Stimulated activated memory B cell treated with anti-CD40 and anti-IgM and Interleukin-4, amounts not matched to agents 10 μg/mL and 1 μg/mL and 100 μg/mL, for 72 hours (primary cell): ENCODE results near the gene C1orf21.

Experiments used
- ATAC-seq: fragments of 150-1000 bp; cut with Tn5 transposase; 2 replicates; pipeline ENCODE4 v1.10.0; 2021
- H3K27ac Mint-ChIP-seq: one replicate; pipeline ENCODE4 v1.8.0; 2022; ENCODE audit warnings: mild to moderate bottlenecking, mixed read lengths
- H3K27me3 Mint-ChIP-seq: one replicate; pipeline ENCODE4 v1.8.0; 2022; ENCODE audit warnings: mixed read lengths
- H3K36me3 Mint-ChIP-seq: one replicate; pipeline ENCODE4 v1.8.0; 2022; ENCODE audit warnings: mixed read lengths
- H3K4me1 Mint-ChIP-seq: one replicate; pipeline ENCODE4 v1.8.0; 2022; ENCODE audit warnings: mixed read lengths
- H3K4me3 Mint-ChIP-seq: one replicate; pipeline ENCODE4 v1.8.0; 2022; ENCODE audit warnings: mild to moderate bottlenecking, moderate library complexity, mixed read lengths
- H3K9me3 Mint-ChIP-seq: one replicate; pipeline ENCODE4 v1.8.0; 2022; ENCODE audit warnings: mixed read lengths

The C1orf21 gene

DNA sequence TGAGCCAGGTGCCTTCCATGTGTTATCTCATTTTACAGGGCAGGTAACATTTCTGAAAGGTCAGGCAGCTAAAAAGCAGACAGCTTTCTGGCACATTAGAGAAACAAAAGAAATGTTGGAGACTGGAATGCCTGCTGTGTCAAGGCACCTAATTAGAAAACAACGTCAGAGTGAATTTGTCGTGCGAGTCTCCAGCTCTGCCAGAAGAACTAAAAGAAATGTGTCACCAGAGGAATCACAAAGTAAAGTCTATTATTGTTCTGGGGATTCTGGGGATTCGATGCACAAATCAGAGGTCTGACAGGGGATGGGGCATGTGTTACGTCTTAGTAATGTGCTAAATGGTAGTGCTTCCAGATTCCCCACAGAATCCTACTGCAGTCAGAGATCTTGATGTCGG is 278.5 kb downstream of the C1orf21 start:
- H3K27ac Mint-ChIP-seq = no peak overlapping the region
- H3K9me3 Mint-ChIP-seq = no peaks in the 10 kb centered on the region
- H3K4me3 Mint-ChIP-seq = no peak overlapping the region
- H3K36me3 Mint-ChIP-seq = no peaks in the 10 kb centered on the region
- H3K4me1 Mint-ChIP-seq = peaks cover 5% of the 10 kb centered on the region
- H3K27me3 Mint-ChIP-seq = peaks cover 20% of the 10 kb centered on the region
- ATAC-seq = no peak

DNA sequence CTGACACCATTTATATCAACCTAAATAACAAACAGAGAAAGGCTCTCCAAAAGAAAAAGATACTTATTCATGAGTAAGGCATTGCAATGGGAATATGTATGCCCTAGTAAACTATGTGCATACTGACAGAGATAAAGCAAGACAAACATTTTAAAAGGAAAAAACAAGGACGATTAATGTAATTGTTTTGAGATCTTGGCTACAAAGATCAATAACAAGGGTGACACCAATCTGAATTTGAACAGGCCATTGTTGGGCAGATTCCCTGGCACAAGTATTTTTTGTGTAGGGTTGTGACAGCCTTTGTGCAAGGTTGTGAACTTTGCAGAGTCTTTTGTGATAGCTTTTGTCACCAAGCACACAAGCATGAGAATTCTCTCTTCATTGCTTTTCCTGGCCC is 282.6 kb downstream of the C1orf21 start:
- no peak overlapping the region for H3K27ac Mint-ChIP-seq
- ATAC-seq = no peak

DNA sequence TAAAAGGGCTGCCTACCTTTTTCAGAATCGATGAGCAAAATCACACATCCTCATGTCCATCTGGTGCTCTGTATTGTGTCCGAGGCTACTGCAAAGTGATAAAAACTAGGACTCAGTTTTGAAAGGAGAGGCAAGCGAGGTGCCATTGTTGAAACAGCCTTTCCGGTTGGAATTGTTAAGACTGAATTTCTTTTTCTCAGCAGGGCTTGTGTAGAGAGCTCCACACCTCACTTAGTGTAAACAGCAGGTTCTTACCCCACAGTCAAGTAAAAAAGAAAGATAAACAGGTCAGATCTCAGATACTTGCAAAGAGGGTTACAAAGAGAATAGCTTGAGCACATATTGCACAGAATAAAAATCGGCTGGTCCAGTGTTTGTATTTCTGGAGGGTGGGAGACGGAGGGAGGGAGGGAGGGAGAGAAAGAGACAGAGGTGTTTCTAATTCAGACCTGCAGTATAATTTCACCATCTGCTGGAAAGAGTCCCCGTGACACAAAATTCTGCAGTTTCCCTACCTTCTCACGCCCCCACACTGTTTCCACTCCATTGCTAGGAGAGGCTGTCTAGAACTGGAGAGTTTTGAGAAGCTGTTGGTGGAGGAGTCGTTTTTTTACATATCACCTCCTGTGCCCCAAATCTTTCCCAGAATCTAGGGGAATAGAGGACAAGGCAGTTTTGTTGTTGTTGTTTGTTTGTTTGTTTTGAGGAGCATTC is 285.3 kb downstream of the C1orf21 start:
- no peak for ATAC-seq
- Mint-ChIP-seq H3K27ac (no peak overlapping the region), H3K4me1 (no peaks in the 10 kb centered on the region), H3K27me3 (peaks cover 41% of the 10 kb centered on the region), H3K36me3 (no peaks in the 10 kb centered on the region), H3K4me3 (no peak overlapping the region), H3K9me3 (peaks cover 6% of the 10 kb centered on the region)

More for the DNA sequence above, 282.6 kb downstream of the C1orf21 start:
- Mint-ChIP-seq H3K27me3 (peaks cover 40% of the 10 kb centered on the region), H3K36me3 (no peaks in the 10 kb centered on the region), H3K9me3 (no peaks in the 10 kb centered on the region), H3K4me1 (no peaks in the 10 kb centered on the region), H3K4me3 (no peak overlapping the region)

DNA sequence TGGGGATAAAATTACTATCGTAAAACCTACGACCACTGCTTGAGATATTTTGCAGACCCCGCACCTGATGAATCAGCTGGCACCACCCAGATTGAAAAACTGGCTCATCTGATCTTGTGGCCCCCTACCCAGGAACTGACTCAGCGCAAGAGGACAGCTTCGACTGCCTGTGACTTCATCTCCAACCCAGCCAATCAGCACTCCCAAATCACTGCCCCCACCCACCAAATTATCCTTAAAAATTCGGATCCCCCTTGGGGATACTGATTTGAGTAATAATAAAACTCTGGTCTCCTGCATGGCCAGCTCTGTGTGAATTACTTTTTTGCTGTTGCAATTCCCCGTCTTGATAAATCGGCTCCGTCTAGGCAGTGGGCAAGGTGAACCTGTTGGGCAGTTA is 286.5 kb downstream of the C1orf21 start:
- Mint-ChIP-seq H3K27ac (no peak overlapping the region), H3K36me3 (no peaks in the 10 kb centered on the region), H3K4me3 (no peak overlapping the region), H3K4me1 (no peaks in the 10 kb centered on the region), H3K27me3 (peaks cover 41% of the 10 kb centered on the region), H3K9me3 (peaks cover 6% of the 10 kb centered on the region)
- ATAC-seq = no peak

DNA sequence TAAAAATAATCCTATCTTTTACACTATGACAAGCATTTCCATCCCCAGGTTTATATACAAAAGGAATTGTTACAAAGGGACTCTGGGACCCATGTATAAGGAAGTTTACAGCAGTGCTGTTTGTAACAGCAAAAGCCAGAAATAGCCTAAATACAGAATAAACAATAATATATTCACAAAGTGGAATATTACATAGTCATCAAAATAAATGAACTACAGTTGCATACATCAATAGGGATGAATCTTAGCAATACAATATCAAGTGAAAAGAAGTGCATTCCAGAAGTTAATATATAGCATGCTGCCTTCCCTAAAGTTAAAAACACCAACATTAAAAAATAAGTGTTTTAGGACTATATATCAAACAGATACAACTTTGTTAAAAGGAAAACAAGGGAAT is 290.5 kb downstream of the C1orf21 start:
- ATAC-seq = no peak
- H3K9me3 Mint-ChIP-seq = peaks cover 10% of the 10 kb centered on the region
- H3K27ac Mint-ChIP-seq = no peak overlapping the region
- no peaks in the 10 kb centered on the region for H3K36me3 Mint-ChIP-seq
- peaks cover 28% of the 10 kb centered on the region for H3K27me3 Mint-ChIP-seq
- H3K4me3 Mint-ChIP-seq = no peak overlapping the region
- H3K4me1 Mint-ChIP-seq = no peaks in the 10 kb centered on the region
